ENCODE results near the gene CECR2.
A peak's percentile ranks its signal among the peaks of the same experiment; 100 is the strongest.

DNA sequence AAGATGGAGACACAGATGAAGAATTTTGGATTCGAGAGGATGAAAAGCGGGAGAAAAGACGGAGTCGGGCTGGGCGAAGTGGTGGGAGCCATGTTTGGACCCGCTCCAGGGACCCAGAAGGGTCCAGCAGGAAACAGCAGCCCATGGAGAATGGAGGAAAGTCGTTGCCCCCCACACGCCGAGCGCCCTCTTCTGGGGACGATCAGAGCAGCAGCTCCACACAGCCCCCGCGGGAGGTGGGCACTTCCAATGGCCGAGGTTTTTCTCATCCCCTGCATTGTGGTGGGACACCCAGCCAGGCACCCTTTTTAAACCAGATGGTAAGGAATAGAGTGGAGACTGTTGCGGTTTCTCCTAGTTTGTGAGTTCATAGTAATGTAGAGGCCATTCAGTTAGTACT is 171.2 kb downstream of the CECR2 start:
- TF ChIP-seq, protein P1, sequence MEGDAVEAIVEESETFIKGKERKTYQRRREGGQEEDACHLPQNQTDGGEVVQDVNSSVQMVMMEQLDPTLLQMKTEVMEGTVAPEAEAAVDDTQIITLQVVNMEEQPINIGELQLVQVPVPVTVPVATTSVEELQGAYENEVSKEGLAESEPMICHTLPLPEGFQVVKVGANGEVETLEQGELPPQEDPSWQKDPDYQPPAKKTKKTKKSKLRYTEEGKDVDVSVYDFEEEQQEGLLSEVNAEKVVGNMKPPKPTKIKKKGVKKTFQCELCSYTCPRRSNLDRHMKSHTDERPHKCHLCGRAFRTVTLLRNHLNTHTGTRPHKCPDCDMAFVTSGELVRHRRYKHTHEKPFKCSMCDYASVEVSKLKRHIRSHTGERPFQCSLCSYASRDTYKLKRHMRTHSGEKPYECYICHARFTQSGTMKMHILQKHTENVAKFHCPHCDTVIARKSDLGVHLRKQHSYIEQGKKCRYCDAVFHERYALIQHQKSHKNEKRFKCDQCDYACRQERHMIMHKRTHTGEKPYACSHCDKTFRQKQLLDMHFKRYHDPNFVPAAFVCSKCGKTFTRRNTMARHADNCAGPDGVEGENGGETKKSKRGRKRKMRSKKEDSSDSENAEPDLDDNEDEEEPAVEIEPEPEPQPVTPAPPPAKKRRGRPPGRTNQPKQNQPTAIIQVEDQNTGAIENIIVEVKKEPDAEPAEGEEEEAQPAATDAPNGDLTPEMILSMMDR (IDR thresholded peaks at IDR 0.05; ENCODE audit: borderline replicate concordance, extremely low read depth, low read length, poor library complexity, severe bottlenecking), result peak; percentile 44
- TF ChIP-seq EZH2 (IDR thresholded peaks at IDR 0.05; ENCODE audit: borderline replicate concordance, low read depth, low read length, severe bottlenecking), result no peak
